Lower leg skin (tissue), 4 donors: ENCODE measurements around the gene ZC3H12C. TPM values are rescaled to one million over a fixed set of nuclear protein-coding genes. Genes with fewer than 3 reads are reported as not detected.

ENCODE experiments used
- DNase-seq, 2 donors: peaks; one replicate each; pipeline ENCODE4 v3.0.0-alpha.2; 2019; ENCODE audit warnings: low spot score in 2 of 2
- H3K4me3 ChIP-seq: fragments of 200-600 bp; sonication (generic); 2 replicates; pipeline ENCODE4 v1.5.1; 2017; ENCODE audit warnings: mild to moderate bottlenecking, low read depth; ENCODE audit not compliant: poor library complexity, severe bottlenecking
- CTCF ChIP-seq, 3 donors: fragments of 450-650 bp; IDR thresholded peaks; one replicate each; pipeline ENCODE4 v1.5.1; 2016; ENCODE audit warnings: antibody characterized with exemption in 3 of 3, mild to moderate bottlenecking in 3 of 3, moderate library complexity in 2 of 3
- POLR2A ChIP-seq, 2 donors: fragments of 450-650 bp; IDR thresholded peaks; one replicate each; pipeline ENCODE4 v1.6.1; 2016 to 2017; ENCODE audit warnings: antibody characterized with exemption in 2 of 2, mild to moderate bottlenecking in 1 of 2, moderate library complexity in 1 of 2
- WGBS, 2 donors: methylation state at CpG; one replicate each; pipeline ENCODE4 v1.1.5; 2018; 5-methylcytosine and 5-hydroxymethylcytosine counted together
- intact Hi-C: fragments of 100-400 bp; cut with DNase I; formaldehyde crosslinking; loops from one replicate; pipeline ENCODE4 v1.15.0; 2023; ENCODE audit warnings: low total_unique reads
- total RNA-seq, 4 donors: library from RNA; depleted of rRNA; stranded (reverse); fragments of >200 nt; gene quantifications; one replicate each; pipeline ENCODE4 v1.1.0, GENCODE V29; 2016

Gene ZC3H12C
- total RNA-seq, 4 donors from 2014 or later: 13.7 to 22.6 (median 14.6) TPM

DNA sequence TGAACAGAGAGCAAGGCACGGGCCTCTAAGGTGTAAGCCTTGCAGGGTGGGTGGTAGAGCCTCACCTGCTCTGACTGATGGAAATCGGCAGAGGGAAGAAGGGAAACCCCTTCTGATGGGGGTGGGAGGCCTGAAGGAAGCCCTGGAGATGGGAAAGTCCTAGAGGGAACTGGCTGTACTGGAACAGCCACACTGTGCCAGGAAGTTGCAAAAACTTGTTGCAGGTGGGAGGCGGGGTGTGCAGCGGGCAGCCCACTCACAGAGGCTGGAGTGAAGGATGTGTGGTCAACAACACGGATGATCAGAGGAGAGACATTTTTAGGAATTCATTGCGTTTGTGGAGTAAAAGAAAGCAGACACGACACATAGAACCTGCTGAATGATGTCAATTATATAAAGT lies 91.3 kb downstream of the ZC3H12C start:
- TF ChIP-seq POLR2A (IDR thresholded peaks at IDR 0.05) (no peak), CTCF (IDR thresholded peaks at IDR 0.05) (no peak)
- intact Hi-C loops: no loop called here
- DNase-seq: no peak
- 77 to 86% methylated on average over 7 of the region's 7 CpGs for whole genome bisulfite sequencing, 2 donors
- no peak overlapping the region for H3K4me3 ChIP-seq

DNA sequence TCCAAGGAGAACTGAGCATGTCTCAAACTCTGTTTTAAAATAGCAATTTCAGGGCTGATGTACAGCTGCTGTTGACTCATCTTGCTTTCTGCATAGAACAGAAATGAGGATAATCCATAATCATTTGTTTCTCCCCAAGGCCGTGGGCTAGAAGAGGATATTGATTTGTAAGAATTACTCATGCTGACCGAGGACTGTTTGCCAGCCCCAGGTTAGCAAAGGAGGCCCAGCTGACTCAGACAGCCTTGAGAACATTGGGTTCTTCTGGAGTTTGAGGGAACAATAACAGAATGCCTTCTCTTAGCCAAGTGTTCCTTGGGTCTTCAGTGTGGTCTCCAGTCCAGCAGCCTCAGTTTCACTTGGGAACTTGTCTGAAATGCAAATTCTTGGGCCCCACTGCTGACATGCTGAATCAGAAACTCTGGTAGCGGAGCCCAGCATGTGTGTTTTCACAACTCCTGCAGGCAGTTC lies 92.0 kb downstream of the ZC3H12C start:
- no peak overlapping the region for H3K4me3 ChIP-seq
- intact Hi-C loops: loop anchor here (5.0 kb wide), 1 partner anchor 223 kb away; no protein-coding TSS in a partner anchor
- no peak for TF ChIP-seq POLR2A (IDR thresholded peaks at IDR 0.05)
- no peak for TF ChIP-seq CTCF (IDR thresholded peaks at IDR 0.05)
- 77 to 88% methylated on average over 3 of the region's 3 CpGs for WGBS, 2 donors
- no peak for DNase-seq

DNA sequence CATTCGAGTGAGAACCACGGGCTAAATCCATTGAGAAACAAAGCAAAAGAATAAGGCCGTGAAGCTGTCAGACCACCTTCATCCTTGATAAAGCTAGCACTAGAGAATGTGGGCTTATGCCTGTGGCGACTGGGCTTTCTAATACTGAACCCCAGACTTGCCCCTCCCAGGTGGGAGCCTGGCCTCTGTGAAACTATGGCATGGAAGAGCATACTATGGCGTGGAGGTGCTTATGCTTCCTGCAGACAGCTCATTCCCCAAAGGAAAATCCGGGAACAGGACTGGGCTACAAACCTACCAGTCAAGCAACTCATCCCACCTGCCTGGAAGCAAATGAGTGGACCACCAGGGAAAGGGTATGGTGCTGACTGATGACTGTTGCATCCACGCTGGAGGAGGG lies 92.4 kb downstream of the ZC3H12C start:
- intact Hi-C loops: loop anchor here (5.0 kb wide), 1 partner anchor 223 kb away; no protein-coding TSS in a partner anchor
- H3K4me3 ChIP-seq: no peak overlapping the region
- DNase-seq: no peak
- no peak for TF ChIP-seq POLR2A (IDR thresholded peaks at IDR 0.05)
- WGBS, 2 donors: 86 to 87% methylated on average over 7 of the region's 7 CpGs

GRCh38 chr11:110186456-110186855 lies 93.3 kb downstream of the ZC3H12C start:
- intact Hi-C loops: loop anchor here (5.0 kb wide), 1 partner anchor 224 kb away; no protein-coding TSS in a partner anchor
- WGBS, 2 donors: 97 to 99% methylated on average over 5 of the region's 5 CpGs
- TF ChIP-seq POLR2A (IDR thresholded peaks at IDR 0.05) (no peak), CTCF (IDR thresholded peaks at IDR 0.05) (no peak)
- no peak for DNase-seq
- no peak overlapping the region for H3K4me3 ChIP-seq

GRCh38 chr11:110186867-110187266 lies 93.7 kb downstream of the ZC3H12C start:
- no peak for TF ChIP-seq CTCF (IDR thresholded peaks at IDR 0.05)
- TF ChIP-seq POLR2A (IDR thresholded peaks at IDR 0.05): no peak
- WGBS, 2 donors: 86 to 97% methylated on average over 4 of the region's 4 CpGs
- no peak overlapping the region for H3K4me3 ChIP-seq
- intact Hi-C loops: loop anchor here (5.0 kb wide), 1 partner anchor 225 kb away; no protein-coding TSS in a partner anchor
- no peak for DNase-seq

GRCh38 chr11:110187731-110188130 lies 94.5 kb downstream of the ZC3H12C start:
- TF ChIP-seq CTCF (IDR thresholded peaks at IDR 0.05): no peak
- TF ChIP-seq POLR2A (IDR thresholded peaks at IDR 0.05): no peak
- H3K4me3 ChIP-seq: no peak overlapping the region
- DNase-seq: no peak
- intact Hi-C loops: loop anchor here (5.0 kb wide), 1 partner anchor 225 kb away; no protein-coding TSS in a partner anchor
- WGBS, 2 donors: 96% methylated on average over 6 of the region's 6 CpGs
